ENCODE data around the gene MAJIN.
"Not testable (repeated sequence)": the region's sequence is repeated elsewhere in the genome, so short reads cannot be mapped to it uniquely, and the experiment has no call there.

MAJIN gene

GRCh38 chr11:64994318-64994717 lies 22.4 kb upstream of the MAJIN start:
- no peak for DNase-seq (ENCODE audit: low read depth in 2 of 2, low spot score in 1 of 2)

DNA sequence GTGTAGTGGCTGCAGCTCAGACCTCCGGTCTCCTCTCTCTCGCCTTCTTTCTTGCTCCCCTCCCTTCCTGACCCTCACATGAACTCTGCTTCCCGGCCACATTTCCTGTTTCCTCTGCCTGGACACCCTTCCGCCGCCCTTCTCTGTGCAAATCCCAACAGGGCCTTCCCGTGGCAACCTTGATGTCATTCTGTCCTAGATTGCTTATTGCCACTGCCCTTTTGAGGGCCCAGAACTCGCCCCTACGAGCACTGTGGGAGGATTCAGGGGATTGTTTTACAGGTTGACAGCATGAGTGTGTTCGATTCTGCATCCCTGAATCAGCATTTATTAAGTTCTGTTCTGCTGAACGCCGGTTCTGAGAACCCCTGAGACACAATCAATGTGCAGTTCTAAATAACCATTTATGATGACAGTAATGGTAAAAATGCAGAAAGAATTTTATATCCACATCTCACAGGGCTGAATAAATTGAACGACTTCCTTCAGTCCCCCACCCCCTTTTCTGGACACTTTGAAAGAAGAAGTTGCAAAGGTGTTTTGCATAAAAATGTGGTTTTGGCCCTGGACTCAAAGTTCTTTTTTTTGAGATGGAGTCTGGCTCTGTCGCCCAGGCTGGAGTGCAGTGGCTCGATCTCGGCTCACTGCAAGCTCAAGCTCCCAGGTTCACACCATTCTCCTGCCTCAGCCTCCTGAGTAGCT lies 18.5 kb upstream of the MAJIN start:
- DNase-seq (ENCODE audit: low read depth in 2 of 2, low spot score in 1 of 2): no peak

- no peak for DNase-seq (ENCODE audit: low read depth in 2 of 2, low spot score in 1 of 2)
Observed at GRCh38 chr11:64989416-64989815, 17.5 kb upstream of the MAJIN start.

DNA sequence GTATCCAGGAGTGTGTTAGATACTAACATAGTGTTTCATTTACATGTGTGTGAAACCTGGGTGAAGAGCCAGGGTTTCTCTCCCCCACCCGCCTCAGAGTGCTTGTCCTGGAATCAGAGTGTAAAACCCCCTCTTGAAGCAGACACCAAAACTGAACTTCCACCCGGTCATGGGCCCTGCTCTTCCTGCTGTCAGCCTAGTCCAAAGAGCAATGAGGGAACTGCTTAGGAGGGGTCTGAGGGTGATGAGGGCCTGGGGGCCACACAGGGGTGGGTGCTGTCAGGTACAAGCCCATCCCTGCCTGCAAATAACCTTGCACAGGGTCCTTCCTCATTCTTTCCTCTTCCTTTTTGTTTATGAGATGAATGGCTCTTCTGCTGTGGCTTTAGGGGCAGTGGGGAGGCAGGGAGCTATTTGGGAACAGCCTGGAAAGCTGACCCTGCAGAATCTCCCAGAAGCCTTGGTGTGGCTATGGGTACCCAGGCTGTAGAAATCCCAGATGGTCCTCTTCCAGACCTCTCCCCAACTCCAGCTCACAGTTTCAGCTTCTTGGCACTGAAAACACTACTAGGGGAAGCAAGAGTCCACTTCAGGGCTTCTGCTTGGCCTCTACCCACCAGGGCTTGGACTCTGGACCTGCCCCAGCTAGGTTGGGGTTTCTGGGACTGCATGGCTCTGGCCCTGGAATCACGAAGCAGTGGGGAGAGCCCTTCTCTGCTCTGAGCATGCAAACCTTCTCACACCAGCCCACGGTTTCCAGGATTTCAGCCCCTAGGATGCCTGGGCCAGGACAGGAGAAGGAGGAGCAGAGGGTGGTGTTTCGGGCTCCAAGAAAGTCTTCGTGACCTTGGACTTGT lies 16.3 kb upstream of the MAJIN start:
- DNase-seq (ENCODE audit: low read depth in 2 of 2, low spot score in 1 of 2): no peak

DNA sequence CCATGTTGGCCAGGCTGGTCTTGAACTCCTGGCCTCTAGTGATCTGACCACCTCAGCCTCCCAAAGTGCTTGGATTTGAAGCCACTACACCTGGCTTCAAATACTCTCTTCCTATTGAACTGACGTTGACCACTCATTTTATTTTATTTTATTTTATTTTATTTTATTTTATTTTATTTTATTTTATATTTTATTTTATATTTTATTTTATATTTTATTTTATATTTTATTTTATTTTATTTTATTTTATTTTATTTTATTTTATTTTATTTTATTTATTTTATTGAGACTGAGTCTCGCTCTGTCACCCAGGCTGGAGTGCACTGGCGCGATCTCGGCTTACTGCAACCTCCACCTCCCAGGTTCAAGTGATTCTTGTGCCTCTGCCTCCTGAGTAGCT lies 11.4 kb upstream of the MAJIN start:
- DNase-seq (ENCODE audit: low read depth in 2 of 2, low spot score in 1 of 2): not testable (repeated sequence)

- DNase-seq (ENCODE audit: low read depth in 2 of 2, low spot score in 1 of 2): no peak
Observed at GRCh38 chr11:64976651-64977050, 4.7 kb upstream of the MAJIN start.

GRCh38 chr11:64974124-64974523 lies 2.2 kb upstream of the MAJIN start:
- no peak for DNase-seq (ENCODE audit: low read depth in 2 of 2, low spot score in 1 of 2)

DNA sequence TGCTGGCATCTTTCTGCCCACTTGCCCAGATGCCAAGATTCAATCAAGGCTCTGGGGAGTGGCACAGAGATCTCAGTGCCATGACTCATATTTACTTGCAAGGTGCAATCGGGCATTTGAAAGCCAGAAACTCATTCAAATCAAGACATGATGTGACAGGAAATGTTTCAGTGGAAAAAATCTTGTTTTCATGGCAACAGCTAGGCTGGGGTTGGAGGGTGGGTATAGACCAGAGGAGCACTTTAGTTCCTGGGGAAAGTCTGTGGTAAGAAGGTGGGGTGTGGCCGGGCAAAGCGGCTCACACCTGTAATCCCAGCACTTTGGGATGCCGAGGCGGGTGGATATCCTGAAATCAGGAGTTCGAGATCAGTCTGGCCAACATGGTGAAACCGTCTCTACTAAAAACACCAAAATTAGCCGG lies 1.2 kb downstream of the MAJIN start:
- DNase-seq (ENCODE audit: low read depth in 2 of 2, low spot score in 1 of 2): no peak

- no peak for DNase-seq (ENCODE audit: low read depth in 2 of 2, low spot score in 1 of 2)
Observed at GRCh38 chr11:64969209-64969608, 2.7 kb downstream of the MAJIN start.

- DNase-seq (ENCODE audit: low read depth in 2 of 2, low spot score in 1 of 2): no peak
Observed at GRCh38 chr11:64967375-64967774, 4.5 kb downstream of the MAJIN start.

DNA sequence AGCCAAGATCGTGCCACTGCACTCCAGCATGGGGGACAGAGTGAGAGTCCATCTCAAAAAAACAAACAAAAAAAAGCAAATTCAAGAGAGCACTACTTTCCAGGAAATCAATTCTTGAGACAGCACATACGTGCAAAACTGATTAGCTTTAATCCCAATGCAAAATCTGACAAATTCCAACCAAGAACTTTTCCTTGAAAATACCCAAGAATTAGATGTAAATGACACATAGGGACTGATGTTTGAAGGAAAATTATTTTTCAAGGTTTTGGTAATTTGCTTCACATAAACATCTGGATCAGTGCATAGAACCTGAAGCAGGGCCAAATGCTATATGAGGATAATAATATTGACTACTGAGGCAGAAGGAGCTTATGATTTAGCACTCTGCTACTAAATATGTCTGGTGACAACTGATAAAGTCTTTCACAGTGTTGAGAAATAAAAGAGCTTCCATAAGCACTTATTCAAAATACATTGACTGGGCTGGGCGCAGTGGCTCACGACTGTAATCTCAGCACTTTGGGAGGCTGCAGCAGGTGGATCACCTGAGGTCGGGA lies 8.8 kb downstream of the MAJIN start:
- DNase-seq (ENCODE audit: low read depth in 2 of 2, low spot score in 1 of 2): no peak

DNA sequence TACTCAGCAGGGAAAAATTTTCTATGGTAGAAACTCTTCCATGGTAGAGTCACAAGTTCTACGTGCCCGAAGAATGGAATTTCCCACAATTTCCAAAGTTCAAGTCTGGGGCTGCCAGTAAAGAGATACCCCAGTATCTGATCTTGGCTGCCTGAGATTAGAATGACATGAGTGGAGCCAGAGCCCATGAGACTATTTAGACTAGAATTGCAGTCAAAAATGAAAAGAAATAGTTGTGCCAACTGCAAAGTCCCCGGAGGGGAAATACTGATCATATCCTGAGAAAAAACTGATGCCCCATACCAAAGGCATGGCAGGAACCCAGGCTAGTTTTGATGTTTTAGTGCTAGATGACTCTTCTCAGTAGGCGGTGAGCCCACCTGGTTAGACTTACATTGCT lies 11.2 kb downstream of the MAJIN start:
- no peak for DNase-seq (ENCODE audit: low read depth in 2 of 2, low spot score in 1 of 2)

- no peak for DNase-seq (ENCODE audit: low read depth in 2 of 2, low spot score in 1 of 2)
Observed at GRCh38 chr11:64959498-64959897, 12.4 kb downstream of the MAJIN start.

DNA sequence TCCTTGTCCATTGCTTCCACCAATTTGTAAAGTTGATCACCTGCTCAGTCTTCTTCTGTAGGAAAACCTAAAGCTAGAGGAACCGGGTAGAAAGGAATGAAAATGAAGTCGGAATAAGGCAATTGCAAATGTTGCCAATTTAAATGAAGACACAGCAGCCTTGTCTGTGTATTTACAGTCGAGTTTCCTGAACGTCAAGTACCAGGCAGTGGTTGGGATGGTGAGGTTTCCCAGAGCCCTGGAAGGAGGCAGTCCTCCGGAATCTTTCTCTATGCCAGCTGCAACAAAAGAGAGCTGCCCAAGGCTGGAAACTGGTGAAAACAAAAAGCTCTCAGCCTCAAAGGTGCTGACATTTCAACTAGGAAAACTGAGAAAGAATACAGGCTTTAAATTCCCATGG lies 17.7 kb downstream of the MAJIN start:
- no peak for DNase-seq (ENCODE audit: low read depth in 2 of 2, low spot score in 1 of 2)

DNA sequence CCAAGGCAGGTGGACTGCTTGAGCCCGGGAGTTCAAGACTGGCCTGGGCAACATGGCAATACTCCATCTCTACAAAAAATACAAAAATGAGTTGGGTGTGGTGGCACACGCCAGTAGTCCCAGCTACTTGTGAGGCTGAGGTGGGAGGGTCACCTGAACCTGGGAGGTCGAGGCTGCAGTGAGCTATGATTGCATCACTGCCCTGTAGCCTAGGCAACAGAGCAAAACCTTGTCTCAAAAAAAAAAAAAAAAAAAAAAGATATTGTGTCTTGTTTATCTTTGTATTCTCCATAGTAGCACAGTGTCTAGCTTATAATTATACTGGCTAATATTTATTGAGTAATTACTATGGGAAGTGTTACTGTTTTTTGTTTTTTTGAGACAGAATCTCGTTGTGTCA lies 20.4 kb downstream of the MAJIN start:
- DNase-seq (ENCODE audit: low read depth in 2 of 2, low spot score in 1 of 2): no peak

GRCh38 chr11:64947208-64947814 lies 24.6 kb downstream of the MAJIN start:
- DNase-seq (ENCODE audit: low read depth in 2 of 2, low spot score in 1 of 2): no peak

GRCh38 chr11:64936539-64936938 lies 35.4 kb downstream of the MAJIN start:
- no peak for DNase-seq (ENCODE audit: low read depth in 2 of 2, low spot score in 1 of 2)

DNA sequence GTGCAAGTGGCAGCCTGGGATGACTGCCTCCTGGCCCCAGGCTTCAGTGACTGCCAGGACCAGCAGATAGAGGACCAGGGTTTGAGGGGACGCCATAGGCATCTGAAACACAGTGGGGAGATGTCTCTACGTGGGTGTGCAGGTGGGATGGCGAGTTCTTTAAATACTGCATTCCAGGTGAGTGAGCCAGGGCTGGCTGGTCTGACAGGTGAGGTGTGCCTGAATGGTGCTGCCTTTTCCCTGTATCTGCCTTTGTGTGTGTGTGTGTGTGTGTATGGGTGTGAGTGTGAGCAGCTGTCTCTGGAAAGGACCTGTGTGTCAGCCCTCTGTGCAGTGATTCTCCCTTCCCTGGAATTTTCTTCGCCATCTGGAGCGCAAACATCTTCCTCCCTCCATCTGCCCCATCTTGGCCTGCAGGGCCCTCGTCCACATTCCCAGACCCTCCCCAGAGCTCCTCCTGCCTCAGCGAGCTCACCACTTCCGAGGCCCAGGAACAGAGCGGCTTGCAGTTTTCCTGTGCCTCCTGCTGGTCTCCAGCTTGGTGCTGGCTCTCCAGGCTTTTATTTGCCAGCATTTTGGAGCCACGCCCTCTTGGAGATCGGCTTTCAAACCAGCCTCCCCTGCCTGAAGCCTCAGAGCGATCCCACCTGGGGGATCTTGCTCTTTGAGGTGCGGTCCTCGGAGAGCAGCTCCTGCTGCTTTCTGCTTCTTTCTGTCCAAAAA lies 36.4 kb downstream of the MAJIN start, which contains the start of gene GPHA2:
GPHA2 (minus strand) TSS at position 535 of the 723 bp plus-strand sequence; CDS start at position 102, 433 bp downstream.
- DNase-seq (ENCODE audit: low read depth in 2 of 2, low spot score in 1 of 2): no peak

DNA sequence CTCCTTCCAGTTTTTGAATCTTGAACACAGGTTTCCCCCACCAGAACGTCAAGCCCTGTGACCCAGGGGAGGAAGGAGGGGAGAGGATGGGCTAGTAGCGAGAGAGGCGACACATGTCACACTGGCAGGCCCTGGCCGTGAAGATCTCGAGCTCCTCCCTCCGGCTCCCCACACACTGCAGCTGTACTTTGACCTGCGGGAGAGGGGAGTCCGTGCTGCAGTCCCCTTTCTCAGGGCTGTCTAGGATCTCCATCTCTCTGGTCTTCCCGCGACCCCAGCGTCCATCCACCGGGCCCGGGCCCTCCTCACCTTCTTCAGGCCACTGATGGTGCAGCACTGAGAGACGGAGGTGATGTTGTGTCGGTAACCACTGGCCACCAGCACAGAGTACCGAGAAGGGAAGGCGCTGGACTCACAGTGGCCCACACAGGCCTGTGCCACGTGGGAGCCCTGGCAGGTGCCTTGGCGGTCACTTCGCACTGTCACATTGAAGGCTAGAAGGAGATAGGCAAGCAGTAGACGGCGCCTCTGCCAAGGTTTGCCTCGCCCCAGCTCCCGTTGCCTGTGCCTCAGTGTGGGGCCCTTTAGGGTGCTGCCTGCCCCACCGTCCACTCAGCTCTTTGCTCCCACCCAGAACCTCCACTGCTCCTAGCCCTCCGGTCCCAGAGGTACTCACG lies 37.1 kb downstream of the MAJIN start:
- no peak for DNase-seq (ENCODE audit: low read depth in 2 of 2, low spot score in 1 of 2)

DNA sequence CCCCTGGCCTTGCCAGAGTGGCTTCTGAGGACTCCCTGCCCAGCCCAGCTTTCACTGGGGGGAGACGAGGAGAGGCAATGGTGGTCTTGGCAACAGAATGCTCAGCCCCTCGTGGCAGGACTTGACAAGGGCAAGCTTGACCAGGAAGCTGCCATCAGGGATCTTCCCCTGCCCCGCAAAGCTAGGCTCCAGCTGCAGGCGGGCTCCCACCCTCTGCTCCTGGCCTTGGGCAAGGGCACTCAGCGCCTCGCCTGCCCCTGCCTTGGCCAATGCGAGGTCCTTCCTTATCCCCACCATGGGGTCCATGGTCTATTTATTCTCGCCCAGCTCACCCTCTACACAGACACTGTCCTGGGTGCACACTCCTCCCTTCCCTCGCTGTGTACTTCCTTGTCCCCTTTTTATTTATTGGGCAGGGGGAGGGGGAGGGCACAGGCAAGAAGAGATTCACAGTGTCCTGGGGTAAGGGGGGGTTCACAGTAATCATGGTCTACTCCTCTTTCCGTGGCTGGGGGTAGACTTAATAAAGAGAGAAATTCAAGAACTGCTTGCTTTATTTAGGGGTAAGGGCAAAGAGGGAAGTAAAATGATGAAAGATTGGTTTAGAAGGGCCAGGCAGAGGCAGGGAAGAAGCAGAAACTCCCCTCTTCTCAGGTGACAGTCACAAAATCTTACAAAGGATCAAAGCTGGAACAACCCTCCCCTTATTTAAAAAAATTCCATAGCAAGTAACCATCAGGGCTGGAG lies 37.8 kb downstream of the MAJIN start:
- DNase-seq (ENCODE audit: low read depth in 2 of 2, low spot score in 1 of 2): no peak
